ENCODE measurements around the gene THAP7.

DNA sequence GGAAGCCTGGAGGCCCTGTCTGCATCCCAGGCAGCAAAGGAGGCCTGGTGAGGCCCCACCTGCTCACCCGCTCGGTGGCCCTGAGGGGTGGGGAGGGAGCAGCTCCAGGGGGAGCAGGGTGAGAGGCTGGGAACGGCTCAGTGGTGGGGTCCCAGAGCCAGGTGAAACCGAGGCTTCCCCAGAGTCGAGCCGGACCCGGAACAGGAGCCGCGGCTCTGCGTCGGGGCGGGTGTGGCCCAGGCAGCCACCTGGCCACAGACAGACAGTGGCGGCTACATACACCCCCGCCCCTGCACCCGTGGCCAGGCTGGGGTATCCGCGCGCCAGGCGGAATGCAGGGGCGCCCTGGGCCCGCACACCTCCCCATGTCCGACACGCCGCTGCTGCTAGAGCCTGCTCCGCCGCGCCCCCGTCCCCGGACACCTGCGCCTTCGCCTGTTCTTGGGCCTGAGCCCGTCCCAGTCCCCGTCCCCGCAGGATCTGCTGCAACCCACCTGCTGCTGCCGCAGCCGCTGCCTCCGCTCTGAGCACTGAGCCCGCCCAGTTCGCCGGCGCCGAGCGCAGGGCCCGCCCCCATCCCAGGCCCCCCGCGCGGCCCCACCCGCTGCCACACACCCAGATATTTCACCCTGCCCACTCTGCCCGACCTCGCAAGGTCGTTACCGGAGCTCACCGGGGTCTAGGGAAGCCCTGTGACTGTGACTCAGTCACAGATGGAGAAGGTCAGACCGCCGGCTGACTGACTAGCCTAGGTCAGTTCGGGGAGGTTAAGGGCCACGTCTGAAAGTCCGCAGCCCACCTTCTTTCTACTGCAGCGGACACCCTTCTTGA is 30.3 kb upstream of the THAP7 start, which contains the start of gene SLC7A4:
- TF ChIP-seq POLR2A (IDR thresholded peaks at IDR 0.05), result no peak
- TF ChIP-seq, protein P1, sequence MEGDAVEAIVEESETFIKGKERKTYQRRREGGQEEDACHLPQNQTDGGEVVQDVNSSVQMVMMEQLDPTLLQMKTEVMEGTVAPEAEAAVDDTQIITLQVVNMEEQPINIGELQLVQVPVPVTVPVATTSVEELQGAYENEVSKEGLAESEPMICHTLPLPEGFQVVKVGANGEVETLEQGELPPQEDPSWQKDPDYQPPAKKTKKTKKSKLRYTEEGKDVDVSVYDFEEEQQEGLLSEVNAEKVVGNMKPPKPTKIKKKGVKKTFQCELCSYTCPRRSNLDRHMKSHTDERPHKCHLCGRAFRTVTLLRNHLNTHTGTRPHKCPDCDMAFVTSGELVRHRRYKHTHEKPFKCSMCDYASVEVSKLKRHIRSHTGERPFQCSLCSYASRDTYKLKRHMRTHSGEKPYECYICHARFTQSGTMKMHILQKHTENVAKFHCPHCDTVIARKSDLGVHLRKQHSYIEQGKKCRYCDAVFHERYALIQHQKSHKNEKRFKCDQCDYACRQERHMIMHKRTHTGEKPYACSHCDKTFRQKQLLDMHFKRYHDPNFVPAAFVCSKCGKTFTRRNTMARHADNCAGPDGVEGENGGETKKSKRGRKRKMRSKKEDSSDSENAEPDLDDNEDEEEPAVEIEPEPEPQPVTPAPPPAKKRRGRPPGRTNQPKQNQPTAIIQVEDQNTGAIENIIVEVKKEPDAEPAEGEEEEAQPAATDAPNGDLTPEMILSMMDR (IDR thresholded peaks at IDR 0.05), result no peak
